ENCODE results near the gene DENND5A. TPM values are rescaled to one million over a fixed set of nuclear protein-coding genes. Genes with fewer than 3 reads are reported as not detected.
"Not testable (repeated sequence)": the region's sequence is repeated elsewhere in the genome, so short reads cannot be mapped to it uniquely, and the experiment has no call there.

Gene DENND5A
- total RNA-seq, 1 donor: 433 TPM

- DNase-seq (ENCODE audit: low read depth in 2 of 3, low spot score in 2 of 3): no peak
These were observed 46.0 kb downstream of the DENND5A start for GRCh38 chr11:9219115-9219514.

- no peak for DNase-seq (ENCODE audit: low read depth in 2 of 3, low spot score in 2 of 3)
These were observed 50.4 kb downstream of the DENND5A start for GRCh38 chr11:9214765-9215164.

DNA sequence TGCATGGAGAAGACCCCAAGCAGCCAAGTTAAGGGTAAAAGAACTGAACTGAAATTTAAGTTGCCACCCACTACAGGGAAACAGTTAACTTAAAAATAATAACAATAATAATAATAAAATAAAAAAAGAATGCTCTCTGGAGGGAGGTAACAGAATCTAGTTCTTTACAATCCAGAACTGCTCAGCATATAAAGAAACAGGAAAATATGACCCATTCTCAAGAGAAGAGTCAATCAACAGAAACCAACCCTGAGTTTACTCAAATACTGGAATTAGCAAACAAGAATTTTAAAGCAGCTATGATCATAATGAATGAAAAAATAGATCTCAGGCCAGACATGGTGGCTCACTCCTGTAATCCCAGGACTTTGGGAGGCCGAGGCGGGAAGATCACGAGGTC, 53.8 kb downstream of the DENND5A start:
- no peak for DNase-seq (ENCODE audit: low read depth in 2 of 3, low spot score in 2 of 3)

DNA sequence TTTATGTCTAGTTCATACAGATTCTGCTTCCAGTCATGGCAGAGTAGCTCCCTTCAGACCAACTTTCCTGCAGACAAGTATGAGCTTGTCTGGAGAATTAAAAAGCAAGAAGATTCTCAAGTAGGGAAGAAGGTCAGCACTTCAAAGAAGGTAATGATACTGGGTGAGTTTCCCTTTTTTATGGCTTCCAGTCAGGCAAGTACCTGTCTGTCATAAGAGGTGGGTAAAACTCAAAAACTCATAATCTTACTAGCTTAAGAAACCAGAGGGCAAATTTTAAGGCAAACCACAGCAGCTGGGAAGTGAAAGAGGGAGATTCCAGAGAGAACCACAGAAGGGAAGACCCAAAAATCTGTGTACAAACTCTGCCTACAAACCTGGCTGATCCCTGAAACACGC, 54.2 kb downstream of the DENND5A start:
- peak in 1 of 3 donors; percentile 28 for DNase-seq (ENCODE audit: low read depth in 2 of 3, low spot score in 2 of 3)

- DNase-seq (ENCODE audit: low read depth in 2 of 3, low spot score in 2 of 3): no peak
These were observed 54.8 kb downstream of the DENND5A start for GRCh38 chr11:9210224-9210921.

DNA sequence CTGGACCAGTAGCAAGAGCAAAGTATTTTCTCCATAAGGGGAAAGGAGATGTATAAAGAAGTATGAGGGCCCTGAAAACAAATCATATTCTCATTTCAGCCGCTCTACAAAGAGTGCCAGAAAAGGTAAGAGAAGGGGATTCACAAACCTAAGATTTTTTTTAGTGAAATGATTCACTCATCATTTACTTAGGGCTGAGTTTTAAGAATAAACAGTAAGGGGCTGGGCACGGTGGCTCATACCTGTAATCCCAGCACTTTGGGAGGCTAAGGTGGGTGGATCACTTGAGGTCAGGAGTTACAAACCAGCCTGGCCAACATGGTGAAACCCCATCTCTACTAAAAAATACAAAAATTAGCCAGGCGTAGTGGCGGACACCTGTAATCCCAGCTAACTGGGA, 55.5 kb downstream of the DENND5A start:
- DNase-seq (ENCODE audit: low read depth in 2 of 3, low spot score in 2 of 3): not testable (repeated sequence)

GRCh38 chr11:9208726-9209501, 56.2 kb downstream of the DENND5A start:
- no peak for DNase-seq (ENCODE audit: low read depth in 2 of 3, low spot score in 2 of 3)

DNA sequence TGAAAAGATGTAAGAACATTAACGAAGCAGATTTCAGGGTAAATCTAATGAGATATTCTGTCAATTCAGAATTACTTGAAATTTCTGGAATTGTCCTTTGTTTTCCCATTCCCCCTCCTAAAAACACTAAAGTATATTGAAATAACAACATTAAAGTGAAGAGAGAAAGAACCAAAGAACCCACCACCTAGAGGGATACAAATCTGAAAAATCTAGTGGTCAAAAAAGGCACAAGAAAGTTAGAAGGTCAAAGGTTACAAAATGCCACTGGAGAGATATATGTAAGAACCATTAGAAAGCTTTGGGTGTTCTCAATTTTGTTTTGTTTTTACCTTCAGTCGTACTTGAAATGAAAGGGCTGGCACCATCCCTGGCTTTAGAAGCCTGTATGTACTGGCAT, 57.9 kb downstream of the DENND5A start:
- no peak for DNase-seq (ENCODE audit: low read depth in 2 of 3, low spot score in 2 of 3)

GRCh38 chr11:9206496-9206895, 58.7 kb downstream of the DENND5A start:
- no peak for DNase-seq (ENCODE audit: low read depth in 2 of 3, low spot score in 2 of 3)

DNA sequence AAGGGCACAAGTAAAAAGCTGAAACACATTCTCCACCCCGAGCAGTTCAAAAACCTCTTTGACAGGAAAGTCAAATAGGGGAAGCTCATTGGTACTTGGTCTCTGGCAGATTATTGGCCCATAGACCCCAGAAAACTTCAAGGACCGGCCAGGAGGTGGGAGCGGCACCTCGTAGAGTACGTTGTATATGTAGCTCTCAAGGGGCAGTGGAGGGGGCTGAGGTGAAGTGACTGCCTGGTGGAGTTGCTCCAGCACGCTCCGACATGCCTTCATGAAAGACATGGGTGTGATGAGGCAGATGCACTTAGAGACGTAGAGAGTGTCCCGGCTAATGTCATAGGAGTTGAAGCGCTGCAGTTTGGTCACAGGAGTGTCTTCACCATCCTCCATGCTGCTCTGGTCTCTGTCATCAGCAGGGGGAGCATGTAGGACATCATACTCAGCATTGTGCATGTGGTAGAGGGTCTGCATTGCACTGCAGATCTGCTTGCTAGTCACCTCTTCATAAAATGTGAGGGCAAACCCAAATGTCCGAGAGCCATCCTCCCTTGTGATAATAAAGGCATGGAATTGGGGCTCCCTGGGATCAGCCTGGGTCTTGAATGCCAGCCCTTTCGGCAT, 61.3 kb downstream of the DENND5A start:
- DNase-seq (ENCODE audit: low read depth in 2 of 3, low spot score in 2 of 3): peak in 2 of 3 donors; percentile 38 to 60

DNA sequence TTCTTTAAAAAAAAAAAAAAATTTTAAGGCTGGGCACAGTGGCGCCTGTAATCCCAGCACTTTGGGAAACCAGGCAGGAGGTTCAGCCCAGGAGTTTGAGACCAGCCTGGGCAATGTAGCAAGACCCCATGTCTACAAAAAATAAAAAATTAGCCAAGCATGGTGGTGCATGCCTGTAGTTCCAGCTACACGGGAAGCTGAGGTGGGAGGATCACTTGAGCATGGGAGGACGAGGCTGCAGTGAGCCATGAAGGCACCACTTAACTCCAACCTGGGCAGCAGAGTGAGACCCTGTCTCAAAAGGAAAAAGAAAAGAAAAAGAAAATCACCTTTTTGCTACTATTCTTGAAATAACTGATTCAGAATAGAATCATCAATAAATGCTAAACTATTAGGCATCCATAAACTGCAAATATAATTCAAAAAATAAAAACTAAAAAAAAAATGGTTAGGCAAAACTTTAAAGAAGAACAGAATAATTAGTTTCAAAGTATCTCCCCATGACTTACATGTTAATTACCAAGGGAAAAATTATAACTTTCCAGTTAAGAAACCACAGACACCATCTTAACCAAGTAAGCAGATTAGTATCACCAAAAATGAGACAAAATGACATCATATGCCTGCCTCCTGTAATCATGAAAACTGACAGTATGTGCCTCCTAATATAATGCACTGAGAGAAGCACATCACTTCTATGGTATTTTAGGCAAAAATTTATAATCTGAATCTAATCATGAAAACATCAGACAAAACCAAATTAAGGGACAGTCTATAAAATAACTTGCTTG, 63.6 kb downstream of the DENND5A start:
- DNase-seq (ENCODE audit: low read depth in 2 of 3, low spot score in 2 of 3): no peak

DNA sequence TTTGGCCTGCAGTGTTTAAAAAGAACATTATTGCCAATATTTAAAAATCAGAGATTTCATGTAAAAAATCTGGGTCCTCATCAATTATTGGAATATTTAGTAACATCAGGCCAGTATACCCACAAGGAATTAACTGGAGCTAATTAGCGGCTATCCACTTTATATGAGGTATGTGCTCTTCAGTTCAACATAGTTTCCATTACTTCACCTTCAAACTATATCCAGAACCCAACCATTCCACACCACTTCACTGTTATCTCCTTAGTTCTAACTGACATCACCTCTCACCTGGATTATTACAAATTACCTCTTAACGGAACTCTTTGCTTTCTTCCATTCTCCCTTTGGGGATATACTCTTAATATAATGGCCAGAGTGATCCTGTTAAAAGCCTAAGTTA, 64.7 kb downstream of the DENND5A start:
- no peak for DNase-seq (ENCODE audit: low read depth in 2 of 3, low spot score in 2 of 3)

DNA sequence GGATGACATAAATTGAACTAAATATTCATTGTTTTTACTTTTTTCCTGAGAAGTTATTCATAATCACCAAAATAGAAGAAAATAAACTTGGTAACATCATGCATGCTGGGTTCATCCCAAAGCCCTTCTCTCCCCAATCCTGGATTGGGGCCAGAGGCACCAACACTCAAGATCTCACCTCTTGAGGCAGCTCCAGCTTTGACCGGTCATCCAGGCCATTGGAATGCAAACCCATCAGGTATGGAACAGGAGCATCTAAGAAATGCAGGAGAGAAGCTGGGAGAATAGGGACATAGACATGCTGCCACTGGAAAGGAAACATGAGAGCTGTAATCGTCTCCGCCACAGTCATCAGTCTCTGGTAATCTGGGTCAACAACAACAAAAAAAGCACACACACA, 71.8 kb downstream of the DENND5A start:
- DNase-seq (ENCODE audit: low read depth in 2 of 3, low spot score in 2 of 3): no peak

DNA sequence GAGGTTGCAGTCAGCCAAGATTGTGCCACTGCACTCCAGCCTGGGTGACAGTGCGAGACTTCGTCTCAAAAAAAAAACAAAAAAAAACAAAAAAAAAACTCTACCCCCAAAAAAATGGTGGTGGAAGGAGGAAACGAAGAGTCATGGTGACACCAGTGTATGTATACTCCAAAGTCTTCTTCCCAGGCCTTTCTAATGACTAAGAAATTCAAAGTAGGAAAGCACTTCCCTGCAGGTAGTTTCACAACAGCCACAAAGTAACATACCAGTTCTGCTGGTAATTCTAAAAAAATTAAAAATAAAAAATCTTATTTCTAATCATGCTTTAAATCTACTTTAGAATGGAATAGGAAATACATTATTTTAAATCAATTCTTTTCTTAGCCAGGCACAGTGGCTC, 72.6 kb downstream of the DENND5A start:
- no peak for DNase-seq (ENCODE audit: low read depth in 2 of 3, low spot score in 2 of 3)

DNA sequence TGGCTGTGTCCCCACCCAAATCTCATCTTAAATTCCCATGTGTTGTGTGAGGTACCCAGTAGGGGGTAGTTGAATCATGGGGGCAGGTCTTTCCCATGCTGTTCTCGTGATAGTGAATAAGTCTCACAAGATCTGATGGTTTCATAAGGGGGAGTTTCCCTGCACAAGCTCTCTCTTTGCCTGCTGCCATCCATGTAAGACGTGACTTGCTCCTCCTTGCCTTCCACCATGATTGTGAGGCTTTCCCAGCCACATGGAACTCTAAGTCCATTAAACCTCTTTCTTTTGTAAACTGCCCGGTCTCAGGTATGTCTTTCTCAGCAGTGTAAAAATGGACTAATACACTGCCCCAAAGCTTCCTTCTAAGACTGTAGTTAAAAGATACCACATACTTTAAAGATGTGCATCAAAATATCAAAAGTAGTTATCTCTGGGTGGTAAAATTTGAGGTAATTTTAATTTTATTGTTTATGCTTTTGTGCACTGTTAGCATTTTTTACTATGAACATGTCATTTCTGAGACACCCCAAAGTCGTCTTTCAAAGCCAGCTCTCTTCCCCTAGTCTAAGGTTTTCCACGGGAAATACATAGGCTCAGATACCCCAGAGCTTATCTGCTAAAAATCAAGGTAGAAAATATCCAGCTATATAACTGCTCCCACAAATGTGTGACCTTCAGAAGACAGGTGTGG, 74.7 kb downstream of the DENND5A start:
- not testable (repeated sequence) for DNase-seq (ENCODE audit: low read depth in 2 of 3, low spot score in 2 of 3)

- not testable (repeated sequence) for DNase-seq (ENCODE audit: low read depth in 2 of 3, low spot score in 2 of 3)
These were observed 76.3 kb downstream of the DENND5A start for GRCh38 chr11:9188860-9189259.

DNA sequence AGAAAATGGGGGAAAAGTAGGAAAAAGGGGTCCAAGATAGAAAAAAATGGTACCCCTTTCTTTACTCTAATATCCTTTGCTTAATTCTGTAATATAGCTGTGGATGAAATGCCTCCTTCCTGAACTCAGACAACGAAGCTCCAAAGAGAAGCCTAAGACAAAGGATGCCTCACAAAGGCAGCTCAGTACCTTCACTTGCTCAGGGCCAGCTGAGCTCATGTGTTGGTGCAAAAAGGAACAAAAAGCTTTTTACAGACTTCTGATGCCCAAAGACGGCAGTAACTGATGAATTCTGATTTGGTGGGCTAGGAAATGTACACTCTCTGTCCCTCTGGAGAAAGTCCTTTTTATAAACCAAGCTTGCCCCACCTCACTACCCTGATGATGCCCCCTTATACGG, 77.5 kb downstream of the DENND5A start:
- no peak for DNase-seq (ENCODE audit: low read depth in 2 of 3, low spot score in 2 of 3)

- no peak for DNase-seq (ENCODE audit: low read depth in 2 of 3, low spot score in 2 of 3)
These were observed 80.6 kb downstream of the DENND5A start for GRCh38 chr11:9184516-9184915.

GRCh38 chr11:9182180-9182871, 82.8 kb downstream of the DENND5A start:
- no peak for DNase-seq (ENCODE audit: low read depth in 2 of 3, low spot score in 2 of 3)

DNA sequence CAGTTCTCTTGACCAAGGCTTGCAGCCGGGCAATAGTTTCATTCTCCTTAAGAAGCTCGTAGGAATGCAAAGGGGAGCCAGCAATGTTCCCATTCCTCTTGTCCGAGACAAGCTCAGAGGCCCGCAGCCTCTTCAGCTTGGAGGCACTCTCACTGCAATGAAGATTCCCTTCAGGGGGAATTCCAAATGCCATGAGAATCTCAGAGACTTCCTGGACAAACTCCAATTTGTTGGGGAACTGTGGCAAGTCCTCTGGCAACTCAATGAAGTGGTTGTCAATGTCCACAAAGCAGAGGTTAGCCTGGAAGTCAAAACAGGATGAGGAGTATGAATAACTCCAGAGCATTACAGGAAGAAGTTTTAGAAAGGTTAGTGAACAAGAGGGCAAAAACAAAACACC, 84.4 kb downstream of the DENND5A start:
- DNase-seq (ENCODE audit: low read depth in 2 of 3, low spot score in 2 of 3): no peak

Measured in hematopoietic multipotent progenitor cell (in vitro differentiated cells).